ENCODE data around the gene CD82.

Gene CD82

DNA sequence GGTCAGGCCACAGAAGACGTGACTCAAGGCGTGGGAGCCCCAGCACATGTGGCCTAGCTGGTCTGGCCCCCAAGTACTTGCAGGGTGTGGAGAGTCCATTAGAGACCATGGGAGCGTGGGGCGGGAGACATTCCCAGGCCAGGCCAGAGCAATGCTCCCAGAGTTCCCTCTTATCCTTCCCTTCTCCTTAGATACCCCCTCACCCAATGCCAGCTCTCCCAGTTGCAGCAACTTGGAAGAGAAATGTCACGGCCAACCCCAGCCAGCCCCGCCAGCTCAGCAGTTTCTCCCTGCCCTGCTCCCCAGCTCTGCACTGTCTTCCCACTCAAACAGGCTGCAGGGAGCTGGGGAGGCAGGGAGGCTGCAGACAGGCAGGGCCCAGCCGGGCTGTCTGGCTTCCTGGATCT, 95.9 kb downstream of the CD82 start:
- TF ChIP-seq, protein P1, sequence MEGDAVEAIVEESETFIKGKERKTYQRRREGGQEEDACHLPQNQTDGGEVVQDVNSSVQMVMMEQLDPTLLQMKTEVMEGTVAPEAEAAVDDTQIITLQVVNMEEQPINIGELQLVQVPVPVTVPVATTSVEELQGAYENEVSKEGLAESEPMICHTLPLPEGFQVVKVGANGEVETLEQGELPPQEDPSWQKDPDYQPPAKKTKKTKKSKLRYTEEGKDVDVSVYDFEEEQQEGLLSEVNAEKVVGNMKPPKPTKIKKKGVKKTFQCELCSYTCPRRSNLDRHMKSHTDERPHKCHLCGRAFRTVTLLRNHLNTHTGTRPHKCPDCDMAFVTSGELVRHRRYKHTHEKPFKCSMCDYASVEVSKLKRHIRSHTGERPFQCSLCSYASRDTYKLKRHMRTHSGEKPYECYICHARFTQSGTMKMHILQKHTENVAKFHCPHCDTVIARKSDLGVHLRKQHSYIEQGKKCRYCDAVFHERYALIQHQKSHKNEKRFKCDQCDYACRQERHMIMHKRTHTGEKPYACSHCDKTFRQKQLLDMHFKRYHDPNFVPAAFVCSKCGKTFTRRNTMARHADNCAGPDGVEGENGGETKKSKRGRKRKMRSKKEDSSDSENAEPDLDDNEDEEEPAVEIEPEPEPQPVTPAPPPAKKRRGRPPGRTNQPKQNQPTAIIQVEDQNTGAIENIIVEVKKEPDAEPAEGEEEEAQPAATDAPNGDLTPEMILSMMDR (IDR thresholded peaks at IDR 0.05): no peak

Measured in LNCAP (cell line).